Suprapubic skin (tissue), 4 donors: ENCODE data around the gene PFKFB2. TPM values are rescaled to one million over a fixed set of nuclear protein-coding genes. Genes with fewer than 3 reads are reported as not detected.

Experiments used
- DNase-seq, 2 donors: peaks; one replicate each; pipeline ENCODE4 v3.0.0-alpha.2; 2019; ENCODE audit warnings: low spot score in 2 of 2
- H3K27ac ChIP-seq: fragments of 200-600 bp; sonication (generic); one replicate; pipeline ENCODE4 v1.5.1; 2019
- H3K27me3 ChIP-seq: fragments of 200-600 bp; sonication (generic); one replicate; pipeline ENCODE4 v1.5.1; 2019
- H3K36me3 ChIP-seq: fragments of 200-600 bp; sonication (generic); one replicate; pipeline ENCODE4 v1.5.1; 2019
- H3K4me1 ChIP-seq: fragments of 200-600 bp; sonication (generic); one replicate; pipeline ENCODE4 v1.5.1; 2019
- H3K4me3 ChIP-seq: fragments of 200-600 bp; sonication (generic); one replicate; pipeline ENCODE4 v1.5.1; 2019; ENCODE audit warnings: mild to moderate bottlenecking
- H3K9me3 ChIP-seq: fragments of 200-600 bp; sonication (generic); one replicate; pipeline ENCODE4 v1.5.1; 2019
- CTCF ChIP-seq, 2 donors: fragments of 200-600 bp in 1 of 2; fragments of 450-650 bp in 1 of 2; sonication (generic) in 1 of 2; IDR thresholded peaks; one replicate each; pipeline ENCODE4 v1.5.1; 2016 to 2019; ENCODE audit warnings: antibody characterized with exemption in 2 of 2, mild to moderate bottlenecking in 1 of 2, moderate library complexity in 1 of 2
- EP300 ChIP-seq: sonication (generic); formaldehyde crosslinking; IDR thresholded peaks from one replicate; pipeline ENCODE4 v1.6.1; 2017; ENCODE audit warnings: antibody characterized with exemption
- POLR2A ChIP-seq, 2 donors: fragments of 450-650 bp; IDR thresholded peaks; one replicate each; pipeline ENCODE4 v1.6.1; 2017; ENCODE audit warnings: antibody characterized with exemption in 2 of 2, mild to moderate bottlenecking in 2 of 2, moderate library complexity in 2 of 2
- POLR2AphosphoS5 ChIP-seq, 3 donors: sonication (generic); formaldehyde crosslinking; IDR thresholded peaks; one replicate each; pipeline ENCODE4 v1.6.1; 2017; ENCODE audit warnings: antibody characterized with exemption in 3 of 3
- whole genome bisulfite sequencing: methylation state at CpG from one replicate; pipeline ENCODE4 v1.1.5; 2018; 5-methylcytosine and 5-hydroxymethylcytosine counted together
- total RNA-seq, 4 donors: library from RNA; depleted of rRNA; stranded (reverse); fragments of >200 nt; gene quantifications; one replicate each; pipeline ENCODE4 v1.1.0, GENCODE V29; 2016

The PFKFB2 gene
- total RNA-seq: 10 to 100 TPM; 11.8 to 33.1 (median 17.1) TPM

- Histone ChIP-seq H3K9me3 (no peaks in the 10 kb centered on the region), H3K27ac (peak within 1 kb of the TSS; percentile 89), H3K27me3 (no peaks in the 10 kb centered on the region), H3K36me3 (peaks cover 13% of the 10 kb centered on the region), H3K4me3 (peak within 1 kb of the TSS; percentile 67), H3K4me1 (peaks cover 48% of the 10 kb centered on the region)
- DNase-seq: peak; percentile 98 to 99
- TF ChIP-seq EP300 (no peak), CTCF (IDR thresholded peaks at IDR 0.05) (peak in 1 of 2 donors; percentile 30), POLR2AphosphoS5 (IDR thresholded peaks at IDR 0.05) (peak in 2 of 3 donors; percentile 8 to 64), POLR2A (IDR thresholded peaks at IDR 0.05) (peak in 1 of 2 donors; percentile 65)
- WGBS: 4% methylated on average over 42 of the region's 56 CpGs
These were observed at the start of gene PFKFB2 for GRCh38 chr1:207052911-207053769. TSS of gene PFKFB2 (plus strand) at chr1:207053275. CDS start at chr1:207054718, 1,443 bp downstream.

- Histone ChIP-seq H3K4me1 (peaks cover 12% of the 10 kb centered on the region), H3K4me3 (no peak overlapping the region), H3K9me3 (no peaks in the 10 kb centered on the region), H3K27ac (peak overlapping the region; percentile 23), H3K27me3 (no peaks in the 10 kb centered on the region), H3K36me3 (no peaks in the 10 kb centered on the region)
- DNase-seq: no peak
- TF ChIP-seq EP300 (no peak), CTCF (IDR thresholded peaks at IDR 0.05) (peak; percentile 24 to 62), POLR2AphosphoS5 (IDR thresholded peaks at IDR 0.05) (no peak)
- 40% methylated on average over 9 of the region's 9 CpGs for WGBS
These were observed 47.9 kb upstream of the PFKFB2 start for GRCh38 chr1:207004931-207005830.

GRCh38 chr1:207006083-207006482 lies 47.0 kb upstream of the PFKFB2 start:
- WGBS: 84% methylated on average over 3 of the region's 3 CpGs
- Histone ChIP-seq H3K4me1 (peaks cover 12% of the 10 kb centered on the region), H3K36me3 (no peaks in the 10 kb centered on the region), H3K27me3 (no peaks in the 10 kb centered on the region), H3K4me3 (no peak overlapping the region), H3K9me3 (no peaks in the 10 kb centered on the region), H3K27ac (no peak overlapping the region)
- TF ChIP-seq EP300: no peak
- DNase-seq: no peak

- Histone ChIP-seq H3K4me1 (peaks cover 12% of the 10 kb centered on the region), H3K27ac (peak overlapping the region; percentile 57), H3K36me3 (no peaks in the 10 kb centered on the region), H3K4me3 (no peak overlapping the region), H3K9me3 (no peaks in the 10 kb centered on the region), H3K27me3 (no peaks in the 10 kb centered on the region)
- TF ChIP-seq POLR2A (IDR thresholded peaks at IDR 0.05): no peak
- no peak for TF ChIP-seq POLR2AphosphoS5 (IDR thresholded peaks at IDR 0.05)
- no peak for TF ChIP-seq EP300
- TF ChIP-seq CTCF (IDR thresholded peaks at IDR 0.05): no peak
- DNase-seq: no peak
- 53% methylated on average over 3 of the region's 3 CpGs for WGBS
These were observed 46.2 kb upstream of the PFKFB2 start for GRCh38 chr1:207006914-207007313.

- H3K4me1 ChIP-seq: peaks cover 12% of the 10 kb centered on the region
- H3K4me3 ChIP-seq: no peak overlapping the region
- H3K9me3 ChIP-seq: no peaks in the 10 kb centered on the region
- no peak for DNase-seq
- TF ChIP-seq EP300 (no peak), POLR2A (IDR thresholded peaks at IDR 0.05) (no peak), POLR2AphosphoS5 (IDR thresholded peaks at IDR 0.05) (no peak), CTCF (IDR thresholded peaks at IDR 0.05) (no peak)
- WGBS: 64% methylated on average over 5 of the region's 5 CpGs
- peak overlapping the region; percentile 57 for H3K27ac ChIP-seq
- H3K27me3 ChIP-seq: no peaks in the 10 kb centered on the region
- H3K36me3 ChIP-seq: no peaks in the 10 kb centered on the region
These were observed 45.6 kb upstream of the PFKFB2 start for GRCh38 chr1:207007352-207008033.
